ENCODE data around the gene EMP2. TPM values are rescaled to one million over a fixed set of nuclear protein-coding genes. Genes with fewer than 3 reads are reported as not detected.

Gene EMP2
- total RNA-seq, 2 experiments from 2014 or later, result not detected

DNA sequence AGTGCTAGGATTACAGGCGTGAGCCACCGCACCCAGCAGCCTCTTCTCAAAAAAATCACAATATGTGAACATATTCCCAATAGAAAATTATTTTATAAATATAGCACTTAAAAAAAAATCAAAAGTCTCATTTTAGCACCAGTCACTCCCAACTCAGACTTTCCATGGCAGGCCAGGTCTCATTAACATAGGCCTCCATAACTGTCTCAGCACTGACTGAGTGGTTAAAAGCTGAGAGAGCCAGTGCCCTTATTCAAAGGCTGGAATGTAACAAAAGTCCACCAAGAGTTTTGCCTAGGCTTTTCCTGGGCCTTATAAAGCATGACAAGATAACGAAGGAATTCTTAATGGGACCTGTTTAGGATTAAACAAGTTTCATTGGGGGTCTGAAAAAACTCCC lies 79.8 kb downstream of the EMP2 start:
- BruUV-seq (replicated peaks), result no TSS peak
- TF ChIP-seq CTCF (conservative IDR thresholded peaks at IDR 0.05; ENCODE audit: low read length), result no peak
- no peak for TF ChIP-seq EZH2phosphoT487 (IDR thresholded peaks at IDR 0.05; ENCODE audit: borderline replicate concordance, low read depth, low read length)
- Histone ChIP-seq H3K4me2 (ENCODE audit: low read length) (no peak overlapping the region), H2AFZ (ENCODE audit: low read length) (no peak overlapping the region), H3K9me3 (ENCODE audit: low read length) (no peaks in the 10 kb centered on the region), H3K4me1 (ENCODE audit: insufficient read depth, low read length, poor library complexity, severe bottlenecking) (peaks cover 6% of the 10 kb centered on the region), H3K36me3 (ENCODE audit: insufficient read depth, low read length) (no peaks in the 10 kb centered on the region), H3K79me2 (ENCODE audit: insufficient read depth, low read depth, low read length) (no peaks in the 10 kb centered on the region), H4K20me1 (ENCODE audit: insufficient read depth, low read length) (no peaks in the 10 kb centered on the region), H3K9me2 (ENCODE audit: insufficient read depth, low read length) (no peaks in the 10 kb centered on the region), H3K4me3 (ENCODE audit: low read depth, low read length, poor library complexity, severe bottlenecking) (no peak overlapping the region), H3K27ac (ENCODE audit: low read depth, low read length, poor library complexity, severe bottlenecking) (no peak overlapping the region)
- POLR2A ChIA-PET, result no interaction called here
- CTCF ChIA-PET (ENCODE audit: unreplicated experiment), result no interaction called here
- DNase-seq (ENCODE audit: low spot score), result no peak
- intact Hi-C loops (cut with micrococcal nuclease; ENCODE audit: unreplicated experiment), result no loop called here

GRCh38 chr16:10497132-10498101 lies 83.0 kb downstream of the EMP2 start:
- Histone ChIP-seq H2AFZ (ENCODE audit: low read length) (no peak overlapping the region), H3K4me1 (ENCODE audit: insufficient read depth, low read length, poor library complexity, severe bottlenecking) (peaks cover 6% of the 10 kb centered on the region), H3K27ac (ENCODE audit: low read depth, low read length, poor library complexity, severe bottlenecking) (no peak overlapping the region), H3K9me2 (ENCODE audit: insufficient read depth, low read length) (no peaks in the 10 kb centered on the region), H3K79me2 (ENCODE audit: insufficient read depth, low read depth, low read length) (no peaks in the 10 kb centered on the region), H3K4me3 (ENCODE audit: low read depth, low read length, poor library complexity, severe bottlenecking) (no peak overlapping the region), H4K20me1 (ENCODE audit: insufficient read depth, low read length) (no peaks in the 10 kb centered on the region), H3K36me3 (ENCODE audit: insufficient read depth, low read length) (no peaks in the 10 kb centered on the region), H3K9me3 (ENCODE audit: low read length) (0 out of 2 replicates have a peak, but pooled peaks cover 6% of the 10 kb centered on the region), H3K4me2 (ENCODE audit: low read length) (no peak overlapping the region)
- no peak for TF ChIP-seq EZH2phosphoT487 (IDR thresholded peaks at IDR 0.05; ENCODE audit: borderline replicate concordance, low read depth, low read length)
- TF ChIP-seq CTCF (conservative IDR thresholded peaks at IDR 0.05; ENCODE audit: low read length), result no peak
- ChIA-PET CTCF (ENCODE audit: unreplicated experiment) (no interaction called here), POLR2A (interaction anchor here (0.8 kb wide), 1 partner anchor 17 kb away, joined by 3 read pairs; no protein-coding TSS in a partner anchor)
- no peak for DNase-seq (ENCODE audit: low spot score)
- intact Hi-C loops (cut with micrococcal nuclease; ENCODE audit: unreplicated experiment), result no loop called here
- BruUV-seq (replicated peaks), result no TSS peak

DNA sequence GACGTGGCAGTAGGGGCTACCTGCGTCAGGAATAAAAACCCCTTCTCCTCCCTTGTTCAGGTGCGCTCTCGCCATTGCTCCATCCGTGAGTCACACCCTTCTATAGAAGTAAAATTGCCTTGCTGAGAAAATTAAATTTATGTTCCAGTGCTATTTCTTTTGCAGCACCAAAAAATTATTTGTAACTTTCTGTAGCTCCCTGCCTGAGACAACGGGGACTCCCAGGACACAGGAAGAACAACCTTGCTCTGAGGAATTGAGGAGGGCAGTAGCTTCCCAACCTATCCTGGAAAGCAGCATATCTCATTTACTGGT lies 85.4 kb downstream of the EMP2 start:
- no TSS peak for BruUV-seq (replicated peaks)
- intact Hi-C loops (cut with micrococcal nuclease; ENCODE audit: unreplicated experiment), result no loop called here

More for the DNA sequence above, 85.4 kb downstream of the EMP2 start:
- no peaks in the 10 kb centered on the region for H3K9me2 ChIP-seq (ENCODE audit: insufficient read depth, low read length)
- no peak overlapping the region for H3K4me3 ChIP-seq (ENCODE audit: low read depth, low read length, poor library complexity, severe bottlenecking)
- H3K4me2 ChIP-seq (ENCODE audit: low read length), result no peak overlapping the region
- no peak overlapping the region for H3K27ac ChIP-seq (ENCODE audit: low read depth, low read length, poor library complexity, severe bottlenecking)
- H3K4me1 ChIP-seq (ENCODE audit: insufficient read depth, low read length, poor library complexity, severe bottlenecking), result no peaks in the 10 kb centered on the region
- POLR2A ChIA-PET, result interaction anchor here (0.6 to 0.7 kb wide), 2 partner anchors 20 to 23 kb away, joined by 3 read pairs; no protein-coding TSS in a partner anchor
- H3K36me3 ChIP-seq (ENCODE audit: insufficient read depth, low read length), result no peaks in the 10 kb centered on the region
- DNase-seq (ENCODE audit: low spot score), result no peak
- H3K9me3 ChIP-seq (ENCODE audit: low read length), result 0 out of 2 replicates have a peak, but pooled peaks cover 6% of the 10 kb centered on the region
- TF ChIP-seq CTCF (conservative IDR thresholded peaks at IDR 0.05; ENCODE audit: low read length) (no peak), EZH2phosphoT487 (IDR thresholded peaks at IDR 0.05; ENCODE audit: borderline replicate concordance, low read depth, low read length) (no peak)
- no peaks in the 10 kb centered on the region for H3K79me2 ChIP-seq (ENCODE audit: insufficient read depth, low read depth, low read length)
- no peaks in the 10 kb centered on the region for H4K20me1 ChIP-seq (ENCODE audit: insufficient read depth, low read length)
- H2AFZ ChIP-seq (ENCODE audit: low read length), result no peak overlapping the region
- CTCF ChIA-PET (ENCODE audit: unreplicated experiment), result no interaction called here

All from OCI-LY7 (cell line).